CD1c-positive myeloid dendritic cell (primary cell): ENCODE results near the gene DOCK3.
"Not testable (repeated sequence)": the region's sequence is repeated elsewhere in the genome, so short reads cannot be mapped to it uniquely, and the experiment has no call there.

Source experiments
- DNase-seq: peaks from one replicate; pipeline ENCODE4 v3.0.0-alpha.2; 2016; ENCODE audit errors: extremely low spot score

Gene DOCK3

DNA sequence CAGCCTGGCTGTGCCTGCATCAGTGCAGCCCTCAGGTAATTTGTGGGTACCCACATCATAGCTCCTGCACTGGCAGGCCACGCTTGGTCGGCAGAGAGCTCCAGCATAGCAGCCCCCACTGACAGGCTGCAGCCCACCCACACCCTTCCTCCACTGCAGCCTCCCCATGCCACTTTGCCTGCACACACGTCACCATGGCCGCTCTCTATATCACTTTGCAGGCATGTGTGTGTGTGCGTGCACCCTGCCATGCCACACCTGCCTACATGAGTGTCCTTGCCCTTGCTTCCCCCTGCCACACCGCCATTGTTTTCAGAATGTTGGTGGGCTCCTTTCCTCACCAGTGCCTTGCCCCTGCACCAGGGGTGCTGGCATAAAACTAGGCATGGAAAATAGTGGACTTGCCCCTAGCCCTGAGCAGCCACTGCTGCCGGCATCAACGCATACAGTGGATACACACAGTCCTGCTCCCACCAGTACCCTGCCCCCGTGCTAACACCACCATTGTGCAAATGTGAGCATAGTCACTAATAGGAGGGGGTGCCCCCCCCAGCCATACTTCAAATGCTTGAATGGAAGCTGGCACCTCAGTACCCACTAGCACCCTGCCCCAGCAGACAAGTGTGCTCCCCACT lies 431.6 kb downstream of the DOCK3 start:
- no peak for DNase-seq

DNA sequence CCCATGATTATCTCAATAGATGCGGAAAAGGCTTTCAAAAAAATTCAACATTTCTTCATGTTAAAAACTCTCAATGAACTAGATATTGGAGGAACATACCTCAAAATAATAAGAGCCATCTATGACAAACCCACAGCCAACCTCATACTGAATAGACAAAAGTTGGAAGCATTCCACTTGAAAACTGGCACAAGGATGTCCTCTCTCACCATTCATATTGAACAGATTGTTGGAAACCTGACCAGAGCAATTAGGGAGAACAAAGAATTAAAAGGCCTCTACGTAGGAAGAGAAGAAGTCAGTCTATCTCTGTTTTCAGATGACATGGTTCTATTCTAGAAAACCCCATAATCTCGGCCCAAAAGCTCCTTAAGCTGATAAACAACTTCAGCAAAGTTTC lies 435.9 kb downstream of the DOCK3 start:
- DNase-seq = no peak

DNA sequence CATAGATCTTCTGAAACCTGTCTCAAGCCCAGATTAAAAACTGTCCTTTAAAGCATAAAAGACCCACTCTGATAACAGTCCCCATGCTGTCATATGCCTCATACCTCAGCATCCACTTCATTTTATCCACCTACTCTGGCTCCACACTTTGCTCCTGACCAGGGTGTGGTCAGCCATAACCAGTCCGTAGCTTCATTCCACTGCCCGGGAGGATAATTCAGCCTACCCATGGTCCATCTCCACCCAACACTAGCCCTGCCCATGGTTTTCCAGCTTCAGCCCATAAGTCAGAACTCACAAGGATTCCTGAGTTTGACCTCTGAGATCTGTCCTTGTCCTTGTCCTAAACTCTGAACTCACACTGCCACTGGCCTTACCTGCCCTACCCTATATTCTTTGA lies 448.2 kb downstream of the DOCK3 start:
- no peak for DNase-seq

DNA sequence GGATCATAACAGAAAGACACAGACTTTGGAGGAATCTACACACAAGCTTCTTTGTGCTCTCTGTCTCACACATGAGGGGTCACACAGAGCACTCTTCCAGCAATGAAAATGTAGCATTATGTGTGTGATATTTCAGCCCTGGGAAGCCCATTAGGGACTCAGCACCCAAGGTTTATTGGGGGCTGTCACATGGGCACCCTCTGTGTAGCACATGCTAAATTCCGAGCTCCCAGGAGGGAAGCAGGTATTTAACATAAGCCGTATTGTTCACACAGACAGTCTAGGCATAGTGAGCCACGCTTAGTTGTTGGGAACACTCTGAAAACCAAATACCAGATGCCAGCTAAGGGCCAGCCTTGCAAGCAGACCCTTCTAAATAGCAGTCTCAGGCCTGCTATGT lies 448.8 kb downstream of the DOCK3 start:
- DNase-seq = no peak

DNA sequence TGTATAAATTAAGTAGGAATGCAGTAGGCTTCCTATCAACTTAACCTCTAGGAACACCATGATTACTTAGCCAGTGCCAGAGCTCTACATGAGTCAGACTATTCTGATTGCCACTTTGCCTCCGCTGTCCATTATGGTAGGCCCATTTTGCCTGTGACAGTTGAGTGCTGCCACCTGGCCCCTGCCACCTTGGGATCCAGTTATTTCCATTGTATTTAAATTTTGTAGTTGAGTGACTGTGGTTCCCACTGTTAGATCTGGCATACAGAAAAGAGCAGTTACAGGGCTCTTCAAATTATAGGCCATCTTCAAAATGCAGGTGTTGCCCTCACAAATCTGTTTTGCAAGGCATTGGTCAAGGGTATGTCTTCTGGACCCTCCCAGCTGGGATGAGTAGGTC lies 456.9 kb downstream of the DOCK3 start:
- not testable (repeated sequence) for DNase-seq

DNA sequence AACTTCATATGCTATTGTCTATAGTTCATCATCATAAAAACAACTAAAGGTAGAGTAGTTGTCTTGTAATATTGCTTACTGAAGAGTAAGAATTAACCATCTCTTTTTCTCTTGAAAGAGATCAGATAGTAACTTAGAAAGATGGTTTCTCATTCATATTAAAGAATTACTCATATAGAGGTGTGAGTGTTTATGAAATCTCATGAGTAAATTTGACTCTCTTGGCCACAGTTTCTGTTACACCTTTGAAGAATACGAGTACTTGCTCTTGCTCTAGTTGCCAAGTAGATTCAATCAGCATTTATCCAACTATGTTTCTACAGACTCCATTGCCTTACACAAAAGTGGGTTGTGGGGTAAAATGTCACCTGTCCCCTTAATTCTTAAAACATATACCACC lies 463.0 kb downstream of the DOCK3 start:
- DNase-seq = no peak

DNA sequence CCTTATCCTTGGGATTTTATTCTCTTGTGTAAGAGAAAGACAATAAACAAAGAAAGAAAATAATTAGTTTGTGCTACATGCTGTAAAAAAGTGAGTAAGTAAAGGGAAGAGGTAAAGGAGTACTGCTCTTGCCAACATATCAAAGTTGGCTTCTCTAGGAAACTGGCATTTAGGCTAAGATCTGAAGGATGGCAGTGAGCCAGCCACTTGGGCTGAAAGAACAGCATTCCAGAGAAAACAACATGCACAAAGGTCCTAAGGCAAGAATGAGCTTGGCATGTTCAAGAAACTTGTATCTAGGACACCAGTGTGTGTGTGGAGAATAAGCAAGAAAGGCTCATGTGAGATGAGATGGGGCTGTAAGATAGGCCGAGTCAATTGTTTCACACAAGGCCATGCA lies 464.9 kb downstream of the DOCK3 start:
- no peak for DNase-seq

DNA sequence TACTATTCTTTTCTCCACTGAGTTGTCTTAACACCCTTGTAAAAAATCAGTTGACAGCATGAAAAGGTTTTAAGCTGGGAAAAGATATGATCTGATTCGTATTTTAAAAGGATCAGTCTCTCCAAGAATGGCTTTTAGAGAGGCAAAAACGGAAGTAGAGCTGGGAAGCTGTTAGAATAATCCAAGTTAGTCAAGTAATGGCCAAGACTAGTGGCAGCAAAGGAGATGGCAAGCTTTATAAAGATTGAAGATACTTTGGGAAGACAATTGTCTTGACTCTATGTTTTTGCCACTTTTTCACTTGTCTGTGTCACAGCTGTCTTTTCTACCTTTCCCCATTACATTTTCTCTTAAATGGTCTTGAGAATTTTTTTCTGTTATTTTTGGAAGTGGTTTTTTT lies 466.8 kb downstream of the DOCK3 start:
- no peak for DNase-seq

DNA sequence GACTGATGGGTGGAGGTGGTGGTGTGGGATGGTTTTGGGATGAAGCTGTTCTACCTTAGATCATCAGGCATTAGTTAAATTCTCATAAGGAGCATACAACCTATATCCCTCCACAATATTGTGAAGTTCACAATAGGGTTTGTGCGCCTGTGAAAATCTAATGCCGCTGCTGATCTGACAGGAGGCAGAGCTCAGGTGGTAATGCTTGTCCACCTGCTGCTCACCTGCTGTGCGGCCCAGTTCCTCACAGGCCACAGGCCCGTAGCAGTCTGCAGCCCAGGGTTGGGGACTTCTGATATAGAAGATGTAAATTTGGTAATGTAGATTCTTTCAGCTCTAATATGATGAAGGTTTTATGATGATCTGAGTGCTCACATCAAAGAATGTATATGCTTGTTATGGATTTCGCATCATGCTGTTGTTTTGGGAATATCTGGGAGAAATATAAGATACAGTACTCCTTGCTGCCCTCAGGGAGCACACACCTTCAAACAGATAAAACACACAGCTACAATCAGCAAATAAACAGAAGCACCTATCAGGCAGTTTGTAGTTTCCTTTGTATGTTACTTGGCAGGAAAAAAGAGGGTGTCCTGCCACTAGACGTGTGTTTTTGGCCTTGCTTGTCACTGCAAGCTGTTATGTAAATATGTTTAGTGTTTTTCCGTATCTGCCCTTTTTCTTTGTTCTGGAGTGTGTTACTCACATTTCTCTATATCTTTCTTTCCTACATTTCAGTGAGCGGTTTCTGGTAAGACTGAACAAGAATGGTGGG lies 471.3 kb downstream of the DOCK3 start:
- no peak for DNase-seq

DNA sequence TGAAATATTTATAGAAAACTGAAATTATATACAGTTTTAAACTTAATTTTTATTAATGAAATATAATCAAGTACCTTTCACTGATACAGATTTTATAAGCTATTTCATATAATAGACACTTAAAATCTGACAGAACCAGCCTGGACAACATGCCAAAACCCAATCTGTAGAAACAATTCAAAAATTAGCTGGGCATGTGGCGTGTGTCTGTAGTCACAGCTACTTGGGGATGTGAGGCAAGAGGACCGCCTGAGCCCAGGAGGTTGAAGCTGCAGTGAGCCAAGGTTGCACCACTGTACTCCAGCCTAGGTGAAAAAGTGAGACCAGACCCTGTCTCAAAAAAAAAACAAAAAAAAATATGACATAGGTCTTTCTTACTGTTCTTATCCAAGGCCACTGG lies 472.1 kb downstream of the DOCK3 start:
- DNase-seq = no peak

DNA sequence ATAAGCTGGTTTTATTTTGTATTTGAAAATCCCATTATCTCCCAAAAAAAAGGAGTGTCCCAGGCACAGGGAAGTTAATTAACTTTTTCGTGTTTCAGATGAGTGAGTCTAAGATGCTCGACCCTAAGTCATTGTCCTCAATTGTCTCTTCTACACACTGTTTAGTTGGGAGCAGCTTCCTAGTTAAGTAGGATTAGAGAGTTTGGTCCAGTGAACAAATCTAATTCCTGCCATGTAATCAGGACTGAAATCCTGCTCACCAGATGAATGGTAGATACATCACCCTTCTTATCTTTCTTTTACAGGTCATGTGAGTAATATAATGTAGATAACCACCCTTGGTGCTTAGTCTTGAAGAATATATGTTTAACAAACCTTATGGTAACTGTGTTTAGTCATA lies 481.4 kb downstream of the DOCK3 start:
- no peak for DNase-seq

DNA sequence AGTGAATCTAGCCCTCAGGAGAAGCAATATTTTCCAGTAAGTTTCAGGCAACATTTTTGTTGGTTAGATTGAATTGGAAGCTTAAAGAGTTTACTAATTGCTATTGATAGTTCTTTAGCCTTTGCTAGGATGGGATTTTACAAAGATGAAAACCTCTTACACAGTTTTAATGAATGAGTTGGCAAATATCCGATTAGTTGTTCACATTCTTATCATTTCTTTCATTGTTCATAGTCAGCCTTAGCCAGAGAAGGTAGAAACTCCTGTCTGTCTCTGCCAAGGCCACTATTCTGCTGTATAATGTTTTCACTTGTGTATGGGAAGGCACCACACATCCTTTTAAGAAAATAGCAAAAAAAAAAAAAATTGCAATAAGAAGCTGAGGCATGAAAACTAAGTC lies 488.3 kb downstream of the DOCK3 start:
- no peak for DNase-seq

DNA sequence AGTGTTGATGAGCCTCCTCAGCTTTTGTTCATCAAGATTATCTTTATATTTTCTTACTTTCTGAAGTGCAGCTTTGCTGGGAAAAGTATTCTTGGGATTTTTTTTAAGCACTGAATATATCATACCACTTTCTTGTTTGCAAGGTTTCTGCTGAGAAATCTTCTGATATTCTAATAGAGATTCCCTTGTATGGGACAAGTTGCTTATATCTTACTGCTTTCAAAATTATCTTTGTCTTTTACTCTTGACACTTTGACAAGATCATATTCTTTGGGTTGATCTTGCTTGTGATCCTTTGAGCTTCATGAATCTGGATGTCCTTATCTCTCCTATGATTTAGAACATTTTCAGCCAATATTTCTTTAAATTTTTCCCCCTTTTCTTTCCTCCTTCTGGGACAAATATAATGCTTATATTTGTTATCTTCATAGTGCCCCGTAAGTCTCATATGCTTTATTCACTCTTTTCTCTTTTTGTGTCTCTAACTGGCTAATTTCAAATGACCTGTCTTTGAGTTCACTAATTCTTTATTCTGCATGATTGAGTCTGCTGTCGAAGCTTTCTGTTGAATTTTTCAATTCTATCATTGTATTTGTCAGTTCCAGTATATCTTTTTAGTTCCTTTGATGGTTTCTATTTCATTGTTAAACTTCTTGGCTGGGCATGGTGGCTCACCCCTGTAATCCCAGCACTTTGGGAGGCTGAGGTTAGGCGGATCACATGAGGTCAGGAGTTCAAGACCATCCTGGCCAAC lies 499.0 kb downstream of the DOCK3 start:
- DNase-seq = no peak

DNA sequence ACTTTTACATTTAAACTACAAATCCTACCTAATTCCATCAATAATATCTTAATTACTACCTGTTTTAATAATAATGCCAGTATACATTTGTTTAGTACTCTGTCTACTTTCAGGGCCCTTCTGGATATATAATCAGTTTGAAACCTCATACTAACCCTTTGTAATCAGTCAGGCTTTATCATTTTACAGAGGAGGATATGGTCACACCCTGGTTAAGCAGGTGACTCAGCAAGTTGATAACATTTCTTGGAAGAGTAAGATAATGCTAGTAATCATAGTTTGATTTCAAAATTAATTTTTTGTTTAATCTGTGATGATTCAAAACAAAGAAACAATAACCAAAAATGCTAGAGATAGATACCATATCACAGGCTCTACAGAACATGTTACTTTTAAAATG lies 502.2 kb downstream of the DOCK3 start:
- no peak for DNase-seq

DNA sequence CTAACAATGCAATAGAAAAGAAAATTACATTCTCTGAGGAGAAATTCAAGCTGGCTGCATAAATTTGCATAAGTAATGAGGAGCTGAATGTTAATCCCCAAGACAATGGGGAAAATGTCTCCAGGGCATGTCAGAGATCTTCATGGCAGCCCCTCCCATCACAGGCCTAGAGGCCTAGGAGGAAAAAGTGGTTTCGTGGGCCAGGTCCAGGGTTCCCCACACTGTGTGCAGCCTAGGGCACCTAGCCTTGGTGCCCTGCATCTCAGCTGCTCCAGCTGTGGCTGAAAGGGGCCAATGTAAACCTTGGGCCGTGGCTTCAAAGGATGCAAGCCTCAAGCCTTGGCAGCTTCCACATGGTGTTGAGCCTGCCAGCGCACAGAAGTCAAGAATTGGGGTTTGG lies 511.7 kb downstream of the DOCK3 start:
- DNase-seq = not testable (repeated sequence)

DNA sequence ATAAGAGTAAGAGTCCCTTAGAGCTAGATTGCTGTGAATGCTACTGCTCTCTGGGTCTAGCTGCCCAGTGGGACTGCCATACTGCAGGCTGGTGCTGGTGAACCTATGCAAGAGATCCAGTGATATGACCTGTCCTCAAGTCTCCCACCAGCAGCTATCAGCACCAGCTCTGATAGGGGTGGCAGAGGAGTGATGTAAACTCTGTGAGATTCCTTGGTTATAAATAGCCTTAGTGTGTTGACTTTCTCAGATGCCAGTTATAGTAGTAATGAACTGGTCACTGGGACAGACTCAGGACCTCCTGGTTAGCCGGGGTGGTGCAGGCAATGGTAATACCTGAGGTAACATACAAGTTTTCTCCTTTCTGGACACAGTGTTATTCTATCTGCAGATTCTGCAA lies 515.5 kb downstream of the DOCK3 start:
- DNase-seq = no peak

DNA sequence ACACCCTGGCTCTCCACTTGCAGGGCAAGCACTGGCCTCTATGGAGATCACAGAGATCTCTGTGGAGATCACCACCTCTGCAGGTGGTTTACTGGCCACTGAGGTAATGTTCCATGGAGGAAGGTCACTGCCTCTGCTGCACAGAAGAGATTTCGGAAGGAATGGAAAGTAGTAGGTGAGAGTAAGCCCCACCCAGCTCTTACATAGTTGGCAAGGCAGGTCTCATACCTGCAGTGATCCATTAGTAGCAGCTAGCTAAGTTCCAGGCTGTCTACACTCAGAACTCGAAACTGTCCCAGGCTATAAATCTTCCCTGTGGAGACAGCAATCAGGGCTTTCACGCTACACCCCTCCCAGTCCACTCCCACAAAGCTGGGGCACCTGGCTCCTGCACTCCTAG lies 516.1 kb downstream of the DOCK3 start:
- DNase-seq = no peak

DNA sequence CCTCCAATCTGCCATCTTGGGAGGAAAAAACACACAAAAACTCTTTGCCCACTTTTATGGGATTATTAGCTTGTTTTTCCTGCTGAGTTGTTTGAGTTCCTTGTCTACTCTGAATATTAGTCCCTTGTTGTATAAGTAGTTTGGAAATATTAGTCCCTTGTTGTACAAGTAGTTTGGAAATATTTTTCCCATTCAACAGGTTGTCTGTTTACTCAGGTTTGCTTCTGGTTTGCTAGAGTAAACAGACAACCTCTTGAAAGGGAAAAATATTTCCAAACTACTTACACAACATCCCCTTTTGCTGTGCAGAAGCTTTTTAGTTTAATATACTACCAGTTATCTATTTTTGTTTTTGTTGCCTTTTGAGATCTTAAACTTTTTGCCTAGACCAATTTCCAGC lies 517.0 kb downstream of the DOCK3 start:
- DNase-seq = no peak

DNA sequence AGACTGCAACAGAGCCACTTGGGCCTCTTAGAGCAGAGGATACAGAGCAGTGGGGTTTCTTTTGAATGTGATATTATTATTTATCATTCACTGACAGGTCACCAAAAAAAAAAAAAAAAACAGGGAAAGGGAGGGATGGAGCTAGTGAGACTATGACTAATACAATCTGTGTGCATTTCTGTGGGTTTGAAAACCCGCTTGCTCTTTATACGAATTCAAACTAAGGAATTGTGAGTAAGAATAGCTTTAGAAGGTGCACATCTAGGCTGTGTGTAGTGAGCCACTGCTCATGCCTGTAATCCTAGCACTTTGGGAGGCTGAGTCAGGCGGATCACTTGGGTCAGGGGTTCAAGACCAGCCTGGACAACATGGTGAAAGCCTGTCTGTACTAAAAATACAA lies 523.8 kb downstream of the DOCK3 start:
- no peak for DNase-seq

DNA sequence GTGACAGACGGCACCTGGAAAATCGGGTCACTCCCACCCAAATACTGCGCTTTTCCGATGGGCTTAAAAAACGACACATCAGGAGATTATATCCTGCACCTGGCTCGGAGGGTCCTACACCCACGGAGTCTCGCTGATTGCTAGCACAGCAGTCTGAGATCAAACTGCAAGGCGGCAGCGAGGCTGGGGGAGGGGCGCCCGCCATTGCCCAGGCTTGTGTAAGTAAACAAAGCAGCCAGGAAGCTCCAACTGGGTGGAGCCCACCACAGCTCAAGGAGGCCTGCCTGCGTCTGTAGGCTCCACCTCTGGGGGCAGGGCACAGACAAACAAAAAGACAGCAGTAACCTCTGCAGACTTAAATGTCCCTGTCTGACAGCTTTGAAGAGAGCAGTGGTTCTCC lies 524.6 kb downstream of the DOCK3 start:
- not testable (repeated sequence) for DNase-seq

DNA sequence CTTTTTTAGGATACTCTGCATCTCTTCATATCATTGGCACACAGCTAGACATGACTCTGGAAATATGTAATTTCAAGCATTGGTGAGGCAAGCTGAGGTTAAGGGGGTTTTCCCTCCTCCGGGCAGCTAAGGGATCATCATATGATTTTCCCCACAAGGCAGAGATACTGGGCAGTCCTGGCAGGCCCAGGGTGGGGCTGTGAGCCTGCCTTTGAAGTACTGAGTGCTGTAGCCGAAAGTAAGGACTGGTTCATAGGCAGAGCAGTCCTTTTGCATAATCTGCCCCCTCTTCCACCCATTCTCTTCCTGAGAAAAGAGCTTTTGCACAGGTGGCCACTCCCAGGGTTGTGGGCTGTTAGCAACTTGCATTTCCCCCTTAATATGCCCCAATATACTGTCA lies 541.6 kb downstream of the DOCK3 start:
- DNase-seq = no peak

DNA sequence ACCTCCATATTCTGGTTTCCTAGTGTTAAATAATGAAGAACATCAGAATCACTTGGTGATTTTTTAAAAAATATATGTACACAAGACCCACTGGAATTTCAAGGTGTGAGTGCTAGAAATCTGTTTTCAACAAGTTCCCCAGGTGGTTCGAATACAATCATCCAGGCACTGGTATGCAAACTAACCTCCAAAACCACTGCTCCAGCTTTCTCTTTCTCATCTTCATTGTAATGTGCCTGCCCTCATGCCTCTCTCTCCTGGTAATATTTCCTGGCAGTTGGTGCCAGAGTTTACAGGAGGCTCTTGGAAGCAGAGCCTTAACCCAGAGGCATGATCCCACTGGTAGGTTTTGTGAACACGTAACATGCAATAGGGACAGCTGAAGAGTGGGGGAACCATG lies 547.2 kb downstream of the DOCK3 start:
- DNase-seq = no peak

DNA sequence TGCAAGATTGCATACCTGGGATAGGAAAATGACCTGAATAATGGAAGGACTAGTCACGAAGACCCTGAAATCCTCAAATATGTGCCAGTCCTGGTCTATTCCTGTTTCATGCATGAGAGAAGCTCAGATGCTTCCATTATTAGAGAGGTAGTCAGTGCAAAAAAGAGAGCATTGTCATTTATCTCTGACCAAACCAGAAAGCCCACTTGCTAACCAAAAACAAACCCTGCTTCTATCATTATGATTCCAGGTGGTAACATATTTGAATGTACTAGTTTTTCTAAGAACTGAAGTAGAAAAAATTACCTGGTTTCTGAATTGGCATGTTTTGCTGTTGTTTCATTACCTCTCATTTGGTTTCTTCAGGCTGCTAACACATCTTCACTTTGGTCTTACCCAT lies 549.6 kb downstream of the DOCK3 start:
- DNase-seq = no peak
